HG02798 (cell line): ENCODE data around the gene CD86.
"Not testable (repeated sequence)": the region's sequence is repeated elsewhere in the genome, so short reads cannot be mapped to it uniquely, and the experiment has no call there.

Experiments
- ATAC-seq: cut with Tn5 transposase; IDR thresholded peaks from one replicate; pipeline ENCODE4 v1.9.1; 2021; ENCODE audit warnings: mild to moderate bottlenecking; ENCODE audit not compliant: unreplicated experiment, poor library complexity

CD86 gene

GRCh38 chr3:122123850-122124249 lies 68.7 kb downstream of the CD86 start:
- ATAC-seq, result no peak

GRCh38 chr3:122132949-122133540 lies 77.9 kb downstream of the CD86 start:
- ATAC-seq, result no peak

- ATAC-seq, result peak; percentile 88
Observed at GRCh38 chr3:122146466-122146865, 91.3 kb downstream of the CD86 start.

GRCh38 chr3:122148941-122149627 lies 93.9 kb downstream of the CD86 start:
- ATAC-seq, result no peak

- no peak for ATAC-seq
Observed at GRCh38 chr3:122151480-122151879, 96.3 kb downstream of the CD86 start.

GRCh38 chr3:122164983-122165382 lies 109.8 kb downstream of the CD86 start:
- not testable (repeated sequence) for ATAC-seq

GRCh38 chr3:122167630-122168029 lies 112.5 kb downstream of the CD86 start:
- ATAC-seq, result no peak

- peak; percentile 57 for ATAC-seq
Observed at GRCh38 chr3:122168044-122168443, 112.9 kb downstream of the CD86 start.

- no peak for ATAC-seq
Observed at GRCh38 chr3:122169911-122170310, 114.7 kb downstream of the CD86 start.
